K562 (cell line): ENCODE data around the gene CMIP. TPM values are rescaled to one million over a fixed set of nuclear protein-coding genes. Genes with fewer than 3 reads are reported as not detected.

Experiments used
- ATAC-seq: fragments of 200-7000 bp; cut with Tn5 transposase; 3 replicates; pipeline ENCODE4 v1.9.1; 2020; ENCODE audit warnings: moderate library complexity
- BruUV-seq: library from RNA; stranded (reverse); fragments of 400-500 nt; replicated peaks from 2 replicates; lab custom pipeline; 2021; lab: Mats Ljungman, UMichigan
- CTCF ChIA-PET: fragments of 300-600 bp; formaldehyde crosslinking; extraction: SDS; loops from one replicate; lab custom pipeline; 2021; ENCODE audit warnings: low intra/inter-chr PET ratio; lab: Yijun Ruan, JAX
- POLR2A ChIA-PET: fragments of 300-600, 350-650 bp; sonication (Branson Sonifier 250); formaldehyde crosslinking; extraction: SDS; loops from one replicate; lab custom pipeline; 2021; ENCODE audit warnings: antibody characterized with exemption, inconsistent platforms; lab: Yijun Ruan, JAX
- DNase-seq, 4 experiments: peaks; one replicate each; pipeline versions ENCODE4 v3.0.0 to v3.0.0-alpha.2; 2011 to 2018; ENCODE audit warnings: low spot score in 3 of 4, mixed read lengths in 3 of 4; ENCODE audit errors: extremely low read depth in 1 of 4
- FAIRE-seq: peaks from 2 replicates; lab custom pipeline; 2011; peaks lifted over from hg19 to GRCh38; lab: Jason Lieb, UNC
- H2AFZ ChIP-seq: 2 replicates; pipeline ENCODE4 v1.6.0; 2011; ENCODE audit warnings: low read depth, low read length, control low read depth, inconsistent platforms
- H3K27ac ChIP-seq: fragments of 200-600 bp; 3 replicates; pipeline ENCODE4 v1.8.0; 2011; ENCODE audit warnings: low read depth, mild to moderate bottlenecking, control low read depth, inconsistent platforms, low read length, moderate library complexity, mixed read lengths; ENCODE audit errors: extremely low read depth
- H3K27me3 ChIP-seq, 2 experiments: fragments of 300-600 bp in 1 of 2; 2 replicates in 1 of 2; 3 replicates in 1 of 2; pipeline versions ENCODE4 v1.6.0 to v1.8.0; 2011; ENCODE audit warnings: inconsistent platforms in 2 of 2, low read length in 2 of 2, mild to moderate bottlenecking in 1 of 2, mixed read lengths in 1 of 2, moderate library complexity in 1 of 2; ENCODE audit not compliant: control insufficient read depth in 2 of 2, insufficient read depth in 2 of 2
- H3K36me3 ChIP-seq: fragments of 300-600 bp; 3 replicates; pipeline ENCODE4 v1.8.0; 2011; ENCODE audit warnings: mild to moderate bottlenecking, low read length, inconsistent platforms; ENCODE audit not compliant: control insufficient read depth, insufficient read depth
- H3K4me1 ChIP-seq, 2 experiments: fragments of 200-600 bp in 1 of 2; replicated peaks in 1 of 2; 2 replicates in 1 of 2; 3 replicates in 1 of 2; pipeline versions ENCODE4 v1.5.1 to v1.8.0; 2011; ENCODE audit warnings: inconsistent platforms in 2 of 2, low read length in 2 of 2, mild to moderate bottlenecking in 1 of 2, mixed read lengths in 1 of 2, moderate library complexity in 1 of 2; ENCODE audit not compliant: control insufficient read depth in 2 of 2, insufficient read depth in 2 of 2
- H3K4me2 ChIP-seq: 2 replicates; pipeline ENCODE4 v1.6.1; 2011; ENCODE audit warnings: low read length, control low read depth, inconsistent platforms, mixed read lengths; ENCODE audit not compliant: insufficient read depth
- H3K4me3 ChIP-seq: fragments of 200-600 bp; sonication (generic), shearing (Covaris generic); 2 replicates; pipeline ENCODE4 v1.5.1; 2016; ENCODE audit warnings: control low read depth, inconsistent platforms
- H3K79me2 ChIP-seq: fragments of 200-600 bp; 3 replicates; pipeline ENCODE4 v1.8.0; 2011; ENCODE audit warnings: low read length, inconsistent platforms; ENCODE audit not compliant: control insufficient read depth, insufficient read depth
- H3K9ac ChIP-seq, 2 experiments: 2 replicates each; pipeline versions ENCODE4 v1.6.0 to v1.6.1; 2011; ENCODE audit warnings: low read depth in 2 of 2, low read length in 2 of 2, control low read depth in 1 of 2, inconsistent platforms in 1 of 2, mild to moderate bottlenecking in 1 of 2, mixed read lengths in 1 of 2; ENCODE audit not compliant: insufficient read depth in 1 of 2
- H3K9me1 ChIP-seq: one replicate; pipeline ENCODE4 v1.6.0; 2011; ENCODE audit warnings: inconsistent platforms, mild to moderate bottlenecking, low read length, moderate library complexity; ENCODE audit not compliant: control insufficient read depth, insufficient read depth
- H3K9me3 ChIP-seq: replicated peaks from 2 replicates; pipeline ENCODE4 v1.5.1; 2011; ENCODE audit warnings: low read depth, low read length, inconsistent platforms; ENCODE audit not compliant: control insufficient read depth, insufficient read depth
- H4K20me1 ChIP-seq: replicated peaks from 2 replicates; pipeline ENCODE4 v1.6.1; 2011; ENCODE audit warnings: low read length, inconsistent platforms, mixed read lengths; ENCODE audit not compliant: control insufficient read depth, insufficient read depth
- ARID1B ChIP-seq: fragments of 450-650 bp; IDR thresholded peaks from 2 replicates; pipeline ENCODE4 v1.6.1; 2016; ENCODE audit warnings: antibody characterized with exemption, mild to moderate bottlenecking, inconsistent platforms
- CBFA2T2 ChIP-seq: fragments of 450-650 bp; conservative IDR thresholded peaks from 2 replicates; pipeline ENCODE4 v1.6.1; 2017; ENCODE audit warnings: mild to moderate bottlenecking
- MEF2D ChIP-seq: conservative IDR thresholded peaks from 2 replicates; pipeline ENCODE4 v1.6.1; 2016; ENCODE audit warnings: low read depth, missing genetic modification characterization, missing compliant biosample characterization
- RBFOX2 ChIP-seq: fragments of 200-400 bp; formaldehyde crosslinking; IDR thresholded peaks from 2 replicates; pipeline ENCODE4 v1.6.1; 2017; ENCODE audit warnings: low read depth, mild to moderate bottlenecking, low read length, moderate library complexity
- ZNF57 ChIP-seq: fragments of 450-650 bp; formaldehyde crosslinking; IDR thresholded peaks from 2 replicates; pipeline ENCODE4 v1.4.0; 2020; ENCODE audit warnings: mild to moderate bottlenecking, moderate library complexity
- WGBS: fragments of 100-300 bp; shearing (Covaris generic); methylation state at CpG from one replicate; pipeline ENCODE4 v1.1.6; 2016; ENCODE audit warnings: low coverage, mixed read lengths; ENCODE audit not compliant: insufficient coverage; ENCODE audit errors: missing lambda C conversion rate; 5-methylcytosine and 5-hydroxymethylcytosine counted together
- in situ Hi-C: fragments of 300-500 bp; cut with MboI; formaldehyde crosslinking; loops from 4 replicates; pipeline ENCODE4 v1.15.0; 2018; ENCODE audit warnings: inconsistent platforms, mixed read lengths
- intact Hi-C: fragments of 100-400 bp; cut with micrococcal nuclease; formaldehyde crosslinking; loops from 2 replicates; pipeline ENCODE4 v1.14.2; 2022
- polyA plus RNA-seq, 8 experiments: library from polyadenylated mRNA; depleted of rRNA in 4 of 8; stranded (reverse) in 5 of 8; unstranded in 3 of 8; fragments of >200 nt; fragmentation: Nextera tagmentation in 2 of 8; fragmentation: Illumina TruSeq in 1 of 8; extraction: Ambion mirVana in 2 of 8; extraction: Trizol in 1 of 8; gene quantifications; 2 replicates each; pipeline versions ENCODE4 v1.2.1 to v1.2.3, GENCODE V29; 2011 to 2014; ENCODE audit warnings: inconsistent platforms in 1 of 8, missing spikeins in 1 of 8
- total RNA-seq, 7 experiments: library from RNA; depleted of rRNA in 6 of 7; stranded (reverse); fragments of >200 nt in 6 of 7; fragmentation: Illumina TruSeq in 2 of 7; extraction: Trizol in 2 of 7; gene quantifications; 2 replicates each; pipeline versions ENCODE4 v1.2.1 to v1.2.3, GENCODE V29; 2011 to 2021; ENCODE audit warnings: low replicate concordance in 1 of 7
- TF ChIP-seq, protein P1 (sequence below): fragments of 250-450 bp; sonication (Bioruptor Pico); IDR thresholded peaks from 2 replicates; pipeline ENCODE4 v1.5.0; 2020; ENCODE audit warnings: mild to moderate bottlenecking

Gene CMIP
- total and polyA plus RNA-seq, 9 of the 15 experiments (the other 6 are each of a cell fraction or from before 2014, with no cell fraction given) = 0.94 to 82.5 (median 10.3) TPM

DNA sequence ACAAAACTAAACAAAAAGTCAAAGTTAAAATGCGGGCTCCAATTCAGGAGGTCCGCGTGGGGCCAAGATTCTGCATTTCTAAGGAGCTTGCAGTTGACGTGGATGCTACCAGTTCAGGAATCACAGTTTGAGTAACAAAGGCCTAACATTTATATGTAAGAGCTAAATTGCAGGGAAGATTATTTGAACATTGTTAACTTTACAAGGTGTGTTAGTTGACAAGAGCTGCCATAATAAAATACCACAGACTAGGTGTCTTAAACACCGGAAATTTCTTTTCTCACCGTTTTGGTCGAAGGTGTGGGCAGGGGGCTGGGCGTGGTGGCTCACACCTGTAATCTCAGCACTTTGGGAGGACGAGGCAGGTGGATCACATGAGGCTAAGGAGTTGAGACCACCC, 24.8 kb upstream of the CMIP start (continued):
- TF ChIP-seq, protein P1, sequence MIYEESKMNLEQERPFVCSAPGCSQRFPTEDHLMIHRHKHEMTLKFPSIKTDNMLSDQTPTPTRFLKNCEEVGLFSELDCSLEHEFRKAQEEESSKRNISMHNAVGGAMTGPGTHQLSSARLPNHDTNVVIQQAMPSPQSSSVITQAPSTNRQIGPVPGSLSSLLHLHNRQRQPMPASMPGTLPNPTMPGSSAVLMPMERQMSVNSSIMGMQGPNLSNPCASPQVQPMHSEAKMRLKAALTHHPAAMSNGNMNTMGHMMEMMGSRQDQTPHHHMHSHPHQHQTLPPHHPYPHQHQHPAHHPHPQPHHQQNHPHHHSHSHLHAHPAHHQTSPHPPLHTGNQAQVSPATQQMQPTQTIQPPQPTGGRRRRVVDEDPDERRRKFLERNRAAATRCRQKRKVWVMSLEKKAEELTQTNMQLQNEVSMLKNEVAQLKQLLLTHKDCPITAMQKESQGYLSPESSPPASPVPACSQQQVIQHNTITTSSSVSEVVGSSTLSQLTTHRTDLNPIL = no peak
- no peak for TF ChIP-seq CBFA2T2

DNA sequence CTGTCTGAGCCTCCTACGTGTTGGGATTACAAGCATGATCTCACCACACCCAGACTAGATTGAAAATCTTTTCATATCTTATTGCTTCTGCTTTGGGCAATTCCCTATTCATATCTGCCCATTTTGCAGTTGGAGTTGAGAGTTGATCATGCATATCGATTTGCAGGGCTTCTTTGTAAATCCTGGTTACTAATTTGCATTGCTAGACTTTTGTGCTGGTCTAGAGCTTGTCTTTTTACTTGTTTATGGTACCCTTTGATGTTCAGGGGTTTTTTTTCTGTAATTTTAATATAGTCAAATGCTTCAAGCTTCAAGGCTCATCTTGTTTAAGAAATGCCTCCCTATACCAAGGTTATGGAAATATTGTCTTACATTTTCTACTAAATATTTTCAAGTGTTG, 23.5 kb upstream of the CMIP start:
- Histone ChIP-seq H3K4me2 (no peak overlapping the region), H3K9me1 (no peaks in the 10 kb centered on the region), H3K9me3 (no peaks in the 10 kb centered on the region), H3K36me3 (no peaks in the 10 kb centered on the region), H3K4me1 (no peaks in the 10 kb centered on the region), H4K20me1 (no peaks in the 10 kb centered on the region), H2AFZ (no peak overlapping the region), H3K79me2 (no peaks in the 10 kb centered on the region), H3K4me3 (no peak overlapping the region), H3K27ac (no peak overlapping the region), H3K27me3 (peaks cover 3 to 13% of the 10 kb centered on the region in 2 experiments; a peak in 1 of 5 replicates), H3K9ac (no peak overlapping the region)
- ATAC-seq (no peak), DNase-seq (no peak), FAIRE-seq (no peak)
- in situ Hi-C loops = no loop called here
- POLR2A ChIA-PET = interaction anchor here (0.9 to 2.1 kb wide), 2 partner anchors 10 to 126 kb away, joined by 3 to 6 read pairs; no protein-coding TSS in a partner anchor
- BruUV-seq = no TSS peak
- intact Hi-C loops = no loop called here
- TF ChIP-seq ZNF57 (CRISPR knock-in tag) (no peak), ARID1B (no peak), RBFOX2 (no peak), MEF2D (no peak)
- WGBS = 20% methylated on average over 2 of the region's 2 CpGs
- CTCF ChIA-PET = no interaction called here
